Activated T-helper 2 cell treated with anti-CD3 and anti-CD28 coated beads, Interferon-gamma antibody, Interleukin-2, Interleukin-4, amounts not matched to agents 10 μg/mL and 5 μg/mL and 100 μg/mL, durations not matched to agents 14 hours and 24 hours and 36 hours (primary cell): Measurements from ENCODE around the gene CLEC16A. TPM values are rescaled to one million over a fixed set of nuclear protein-coding genes. Genes with fewer than 3 reads are reported as not detected.
"Not testable (repeated sequence)": the region's sequence is repeated elsewhere in the genome, so short reads cannot be mapped to it uniquely, and the experiment has no call there.

ENCODE experiments used
- DNase-seq: peaks from one replicate; pipeline ENCODE4 v3.0.0; 2021; ENCODE audit warnings: low spot score
- H3K27ac Mint-ChIP-seq: one replicate; pipeline ENCODE4 v1.8.0; 2021; ENCODE audit warnings: mixed read lengths
- H3K27me3 Mint-ChIP-seq: one replicate; pipeline ENCODE4 v1.8.0; 2021; ENCODE audit warnings: low read depth, mixed read lengths
- H3K36me3 Mint-ChIP-seq: one replicate; pipeline ENCODE4 v1.8.0; 2021; ENCODE audit warnings: low read depth, mixed read lengths
- H3K4me1 Mint-ChIP-seq: one replicate; pipeline ENCODE4 v1.8.0; 2021; ENCODE audit warnings: low read depth, mixed read lengths
- H3K4me3 Mint-ChIP-seq: one replicate; pipeline ENCODE4 v1.8.0; 2021; ENCODE audit warnings: low read depth, mild to moderate bottlenecking, moderate library complexity, mixed read lengths
- H3K9me3 Mint-ChIP-seq: one replicate; pipeline ENCODE4 v1.8.0; 2021; ENCODE audit warnings: mixed read lengths
- intact Hi-C: fragments of 100-400 bp; cut with micrococcal nuclease; formaldehyde crosslinking; loops from one replicate; pipeline ENCODE4 v1.15.1; 2023
- total RNA-seq: library from RNA; stranded (reverse); gene quantifications from 2 replicates; pipeline ENCODE4 v1.2.3, GENCODE V29; 2022

The CLEC16A gene
- total RNA-seq, 1 donor from 2014 or later, result 48.7 TPM

DNA sequence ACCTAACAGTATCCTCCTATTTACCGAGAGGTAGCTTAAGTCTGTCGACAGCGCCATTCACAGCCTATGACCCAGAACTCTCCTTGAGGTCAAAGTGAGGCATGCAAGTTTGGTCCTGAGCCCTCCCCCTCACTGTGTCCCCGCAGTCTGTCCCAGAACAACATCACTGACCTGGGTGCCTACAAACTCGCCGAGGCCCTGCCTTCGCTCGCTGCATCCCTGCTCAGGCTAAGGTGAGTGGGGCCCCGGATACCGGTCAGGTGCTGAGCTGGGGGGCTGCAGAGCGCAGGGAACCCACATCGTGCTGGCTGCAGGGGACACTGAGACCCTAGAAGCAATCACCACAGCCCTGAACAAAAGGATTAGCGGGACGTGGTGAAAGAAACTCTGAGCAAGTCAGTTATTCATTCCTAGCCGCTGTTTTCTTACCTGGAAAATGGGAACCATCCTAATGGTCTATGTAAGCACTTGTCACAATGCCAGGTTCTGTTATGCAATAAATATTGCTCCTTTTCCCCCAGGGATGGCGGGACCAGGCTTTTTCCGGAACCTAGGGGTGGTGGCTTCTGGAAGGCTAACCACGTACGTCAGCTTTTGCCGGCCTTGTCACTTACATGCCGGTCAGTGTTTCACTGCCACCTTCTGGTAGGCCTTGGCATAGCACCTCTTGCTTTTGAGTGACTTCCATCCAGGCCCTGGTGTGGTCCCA lies 25.9 kb upstream of the CLEC16A start:
- Mint-ChIP-seq H3K27me3 (no peaks in the 10 kb centered on the region), H3K4me3 (no peak overlapping the region), H3K9me3 (no peaks in the 10 kb centered on the region), H3K27ac (no peak overlapping the region), H3K36me3 (peaks cover 17% of the 10 kb centered on the region), H3K4me1 (peaks cover 24% of the 10 kb centered on the region)
- intact Hi-C loops, result loop anchor here (1.0 to 10.0 kb wide), 7 partner anchors 48 to 654 kb away; partner anchors contain the start of gene TVP23A
- peak; percentile 74 for DNase-seq

DNA sequence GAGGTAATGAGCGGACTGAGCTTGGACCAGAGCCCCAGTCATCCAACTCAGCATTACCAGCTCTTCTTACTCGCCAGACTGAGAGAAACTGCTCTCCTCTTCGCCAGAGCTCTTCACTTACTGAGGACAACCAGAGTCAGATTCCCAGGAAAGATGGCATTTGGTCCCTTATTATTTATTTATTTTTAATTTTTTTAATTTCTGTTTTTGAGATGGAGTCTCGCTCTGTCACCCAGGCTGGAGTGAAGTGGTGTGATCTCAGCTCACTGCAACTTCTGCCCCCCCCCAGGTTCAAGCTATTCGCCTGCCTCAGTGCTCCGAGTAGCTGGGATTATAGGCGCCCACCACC lies 25.4 kb upstream of the CLEC16A start:
- peaks cover 24% of the 10 kb centered on the region for H3K4me1 Mint-ChIP-seq
- H3K4me3 Mint-ChIP-seq, result no peak overlapping the region
- DNase-seq, result no peak
- H3K27ac Mint-ChIP-seq, result no peak overlapping the region
- H3K9me3 Mint-ChIP-seq, result no peaks in the 10 kb centered on the region
- H3K36me3 Mint-ChIP-seq, result peaks cover 21% of the 10 kb centered on the region
- no peaks in the 10 kb centered on the region for H3K27me3 Mint-ChIP-seq
- intact Hi-C loops, result loop anchor here (2.0 to 10.0 kb wide), 6 partner anchors 48 to 654 kb away; partner anchors contain the start of gene TVP23A

DNA sequence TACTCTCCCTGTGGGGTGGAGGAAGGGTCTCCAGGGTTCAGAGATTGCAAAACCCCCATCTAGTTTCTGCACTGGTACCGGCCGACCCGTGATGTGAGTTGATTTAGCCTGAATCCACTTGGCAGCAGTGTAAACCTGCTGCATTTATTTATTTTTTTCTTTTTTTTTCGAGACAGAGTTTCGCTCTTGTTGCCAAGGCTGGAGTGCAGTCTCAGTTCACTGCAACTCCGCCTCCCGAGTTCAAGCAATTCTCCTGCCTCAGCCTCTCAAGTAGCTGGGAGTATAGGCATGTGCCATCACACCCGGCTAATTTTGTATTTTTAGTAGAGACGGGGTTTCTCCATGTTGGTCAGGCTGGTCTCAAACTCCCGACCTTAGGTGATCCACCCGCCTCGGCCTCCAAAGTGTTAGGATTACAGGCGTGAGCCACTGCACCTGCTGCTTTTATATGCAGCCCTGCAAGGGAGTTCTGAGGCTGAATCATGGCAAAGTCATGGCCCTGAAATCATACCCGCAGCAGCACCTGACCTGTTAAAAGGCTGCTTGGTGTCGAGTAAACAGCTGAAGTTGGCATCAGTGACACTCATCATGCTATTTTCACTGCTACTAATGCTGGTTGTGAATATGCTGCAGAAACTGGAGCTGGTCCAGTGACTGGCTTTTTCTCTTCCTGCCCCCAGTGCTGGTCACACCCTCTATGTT lies 23.5 kb upstream of the CLEC16A start:
- Mint-ChIP-seq H3K4me1 (peaks cover 14% of the 10 kb centered on the region), H3K4me3 (no peak overlapping the region), H3K36me3 (peaks cover 26% of the 10 kb centered on the region), H3K27ac (no peak overlapping the region), H3K9me3 (no peaks in the 10 kb centered on the region), H3K27me3 (no peaks in the 10 kb centered on the region)
- no peak for DNase-seq
- intact Hi-C loops, result no loop called here

GRCh38 chr16:10921536-10922327 lies 22.6 kb upstream of the CLEC16A start:
- Mint-ChIP-seq H3K9me3 (no peaks in the 10 kb centered on the region), H3K4me3 (no peak overlapping the region), H3K4me1 (peaks cover 9% of the 10 kb centered on the region), H3K27ac (no peak overlapping the region), H3K27me3 (no peaks in the 10 kb centered on the region), H3K36me3 (peaks cover 25% of the 10 kb centered on the region)
- intact Hi-C loops, result no loop called here
- no peak for DNase-seq

GRCh38 chr16:10922328-10923145 lies 21.8 kb upstream of the CLEC16A start:
- Mint-ChIP-seq H3K9me3 (no peaks in the 10 kb centered on the region), H3K27me3 (no peaks in the 10 kb centered on the region), H3K27ac (no peak overlapping the region), H3K4me1 (peaks cover 8% of the 10 kb centered on the region), H3K36me3 (peaks cover 26% of the 10 kb centered on the region), H3K4me3 (no peak overlapping the region)
- intact Hi-C loops, result no loop called here
- DNase-seq, result no peak

GRCh38 chr16:10923146-10923649 lies 21.2 kb upstream of the CLEC16A start:
- Mint-ChIP-seq H3K9me3 (no peaks in the 10 kb centered on the region), H3K27me3 (no peaks in the 10 kb centered on the region), H3K36me3 (peaks cover 30% of the 10 kb centered on the region), H3K4me3 (no peak overlapping the region), H3K4me1 (peaks cover 6% of the 10 kb centered on the region), H3K27ac (no peak overlapping the region)
- intact Hi-C loops, result no loop called here
- DNase-seq, result no peak

GRCh38 chr16:10923650-10924214 lies 20.6 kb upstream of the CLEC16A start:
- no peak for DNase-seq
- Mint-ChIP-seq H3K36me3 (peaks cover 30% of the 10 kb centered on the region), H3K4me1 (peaks cover 2% of the 10 kb centered on the region), H3K27ac (no peak overlapping the region), H3K4me3 (no peak overlapping the region), H3K27me3 (no peaks in the 10 kb centered on the region), H3K9me3 (no peaks in the 10 kb centered on the region)
- intact Hi-C loops, result no loop called here

GRCh38 chr16:10925285-10925684 lies 19.1 kb upstream of the CLEC16A start:
- H3K9me3 Mint-ChIP-seq, DNase-seq, H3K27ac Mint-ChIP-seq, H3K27me3 Mint-ChIP-seq, H3K4me1 Mint-ChIP-seq, intact Hi-C loops, H3K4me3 Mint-ChIP-seq: not testable (repeated sequence)
- peaks cover 30% of the 10 kb centered on the region for H3K36me3 Mint-ChIP-seq

GRCh38 chr16:10926094-10926493 lies 18.3 kb upstream of the CLEC16A start:
- Mint-ChIP-seq H3K27me3 (no peaks in the 10 kb centered on the region), H3K4me3 (no peak overlapping the region), H3K9me3 (no peaks in the 10 kb centered on the region), H3K27ac (no peak overlapping the region), H3K36me3 (peaks cover 32% of the 10 kb centered on the region), H3K4me1 (peaks cover 2% of the 10 kb centered on the region)
- intact Hi-C loops, result no loop called here
- DNase-seq, result no peak

DNA sequence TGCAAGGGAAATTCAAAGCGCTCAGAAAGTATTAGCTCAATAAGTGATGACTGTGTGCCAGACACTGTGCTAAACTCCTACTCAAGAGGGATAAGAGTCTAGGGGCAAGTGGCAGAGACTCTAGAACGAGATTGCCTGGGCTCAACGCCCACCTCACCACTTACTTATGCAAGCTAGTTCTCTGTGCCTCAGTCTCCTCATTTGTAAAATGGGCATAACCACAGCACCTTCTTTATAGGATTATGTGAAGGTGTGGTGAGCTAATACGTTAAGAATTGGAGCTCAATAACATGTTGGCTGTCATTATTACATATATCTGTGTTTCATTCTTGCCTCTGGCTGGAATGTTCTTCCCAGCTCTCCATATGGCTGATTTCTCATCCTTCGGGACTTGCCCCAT lies 17.5 kb upstream of the CLEC16A start:
- Mint-ChIP-seq H3K4me3 (no peak overlapping the region), H3K9me3 (no peaks in the 10 kb centered on the region), H3K36me3 (peaks cover 39% of the 10 kb centered on the region), H3K4me1 (peaks cover 2% of the 10 kb centered on the region), H3K27me3 (no peaks in the 10 kb centered on the region), H3K27ac (no peak overlapping the region)
- no peak for DNase-seq
- intact Hi-C loops, result no loop called here

DNA sequence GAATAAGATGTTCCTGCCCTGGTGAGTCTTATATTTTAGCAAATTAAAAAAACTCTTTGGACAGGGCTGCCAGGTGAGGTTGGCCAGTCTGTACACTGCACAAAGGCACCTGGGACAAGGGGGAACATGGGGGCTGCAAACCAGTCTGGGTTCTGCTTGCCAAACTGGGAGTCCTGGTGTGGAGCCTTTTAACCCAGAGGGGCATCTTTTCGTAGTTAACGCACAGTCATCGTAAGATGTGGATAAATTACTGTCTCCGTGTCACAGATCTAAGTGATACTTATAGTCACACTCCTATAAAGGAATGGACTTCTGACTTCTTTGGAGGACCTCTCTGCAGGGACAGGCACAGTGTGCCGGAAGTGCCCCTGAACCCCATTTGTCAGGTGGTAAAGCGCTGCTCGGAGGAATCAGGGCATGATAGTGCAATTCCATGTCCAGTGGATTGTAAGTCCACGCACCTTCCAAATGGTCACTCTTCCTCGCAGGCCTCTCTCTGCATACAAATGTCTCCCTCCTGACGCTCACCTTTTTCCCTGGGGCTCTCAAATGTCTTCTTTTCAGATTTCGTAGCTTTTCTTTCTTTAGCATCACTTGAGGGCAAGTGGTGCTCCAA lies 16.8 kb upstream of the CLEC16A start:
- intact Hi-C loops, result no loop called here
- DNase-seq, result no peak
- Mint-ChIP-seq H3K4me1 (peaks cover 2% of the 10 kb centered on the region), H3K4me3 (no peak overlapping the region), H3K36me3 (peaks cover 39% of the 10 kb centered on the region), H3K27ac (no peak overlapping the region), H3K27me3 (no peaks in the 10 kb centered on the region), H3K9me3 (no peaks in the 10 kb centered on the region)

DNA sequence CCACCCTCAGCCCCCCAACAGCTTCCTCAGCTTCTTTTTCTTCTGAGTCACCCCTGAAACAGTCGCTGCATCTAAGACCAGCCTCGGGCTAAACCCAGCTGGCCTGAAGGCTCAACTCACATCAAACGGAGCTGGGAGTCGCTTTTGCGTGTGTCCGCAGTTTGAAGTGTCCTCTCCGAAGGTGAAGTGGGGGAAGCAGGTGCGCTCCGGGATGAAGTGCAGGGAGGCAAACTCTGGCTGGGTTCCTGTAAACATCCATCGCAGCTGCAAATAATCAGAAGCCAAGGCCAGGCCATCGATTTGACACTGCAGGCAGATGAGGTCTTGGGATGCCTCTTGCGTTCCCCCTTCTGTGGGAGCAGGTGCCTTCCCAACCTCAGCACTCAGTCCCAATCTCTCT lies 15.3 kb upstream of the CLEC16A start:
- intact Hi-C loops, DNase-seq, H3K27me3 Mint-ChIP-seq, H3K27ac Mint-ChIP-seq, H3K4me3 Mint-ChIP-seq, H3K4me1 Mint-ChIP-seq, H3K9me3 Mint-ChIP-seq: not testable (repeated sequence)
- H3K36me3 Mint-ChIP-seq, result peaks cover 40% of the 10 kb centered on the region
